Activated CD4-positive, CD25-positive, alpha-beta regulatory T cell treated with anti-CD3 and anti-CD28 coated beads, Interleukin-2, amount 50 U/mL, for 16 hours (primary cell): ENCODE data around the gene ECHS1.

Experiments used
- DNase-seq: peaks from one replicate; pipeline ENCODE4 v3.0.0-alpha.2; 2020; ENCODE audit warnings: low read depth, low spot score

Gene ECHS1

DNA sequence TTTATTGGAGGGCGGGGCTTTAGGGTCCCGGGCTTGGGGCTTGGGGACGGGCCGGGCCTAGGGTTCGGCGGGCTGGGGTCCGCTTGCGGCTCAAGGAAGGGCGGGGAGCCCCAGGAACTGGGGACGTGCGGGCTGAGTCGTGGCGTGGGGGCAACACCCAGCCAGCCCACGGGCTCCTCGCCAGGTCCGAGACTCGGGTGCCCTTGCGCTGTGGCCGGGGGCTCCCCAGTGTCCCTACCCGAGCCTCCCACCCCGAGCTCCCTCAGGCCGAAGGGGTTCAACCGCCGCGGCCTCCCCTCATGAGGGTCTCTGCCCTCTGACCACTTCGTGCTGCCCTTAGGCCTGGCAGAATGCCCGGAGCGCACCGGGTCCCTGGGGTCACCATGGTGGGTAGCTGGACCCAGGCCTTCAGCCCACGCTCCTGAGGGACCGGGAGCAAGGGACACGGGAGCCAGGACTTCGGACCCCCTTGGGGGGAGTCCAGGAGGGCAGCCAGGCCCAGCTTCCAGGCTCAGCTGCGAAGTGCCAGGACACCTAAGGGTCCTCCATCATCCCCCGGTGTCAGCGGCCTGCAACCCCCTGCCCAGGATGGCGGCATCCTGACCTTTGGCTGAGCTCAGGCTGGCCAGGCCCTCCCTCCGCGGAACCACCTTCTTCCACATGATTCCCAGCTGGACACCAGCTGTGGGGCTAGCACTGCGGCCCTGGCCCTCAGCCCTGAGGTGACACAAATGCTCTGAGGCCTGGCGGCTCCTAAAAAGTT, 14.8 kb downstream of the ECHS1 start:
- no peak for DNase-seq

GRCh38 chr10:133357285-133358161, 15.6 kb downstream of the ECHS1 start, which contains the start of gene FUOM:
Gene FUOM, minus strand, starts transcription at chr10:133358019. Its CDS starts 12 bp downstream, at chr10:133358007.
- peak; percentile 49 for DNase-seq

DNA sequence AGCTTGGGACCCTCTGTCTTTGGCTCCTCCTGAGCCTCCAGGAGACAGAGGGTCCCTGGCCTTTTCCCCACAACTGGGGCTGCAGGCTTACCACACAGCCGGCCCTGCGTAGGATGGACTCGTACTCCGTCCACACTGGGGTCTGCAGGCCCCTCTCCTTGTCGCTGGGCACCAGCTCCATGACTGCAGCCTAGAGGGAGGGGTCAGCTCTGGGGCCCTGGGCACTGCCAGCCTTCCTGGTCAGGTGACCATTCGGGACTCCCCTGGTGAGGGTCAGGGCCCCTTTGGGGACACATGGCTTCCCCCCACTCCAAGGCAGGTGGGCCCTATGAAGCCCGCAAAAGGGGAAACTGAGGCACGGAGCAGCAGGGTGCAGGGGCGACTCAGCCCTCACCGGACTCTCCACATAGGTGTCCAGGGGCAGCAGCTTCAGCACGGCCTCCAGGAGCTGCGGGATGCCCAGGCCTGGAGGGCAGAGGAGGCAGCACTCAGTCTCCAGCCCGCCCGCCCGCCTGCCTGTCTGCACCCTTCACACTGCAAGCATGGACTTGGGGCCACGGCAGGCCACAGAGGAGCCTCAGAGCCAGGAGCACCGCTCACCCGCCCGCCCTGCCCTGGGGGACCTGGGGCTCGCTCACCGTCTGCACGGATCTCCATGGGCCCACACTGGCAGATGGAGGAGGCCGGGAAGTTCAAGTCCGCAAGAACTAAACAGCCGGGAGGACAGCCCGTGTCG, 16.4 kb downstream of the ECHS1 start:
- no peak for DNase-seq

DNA sequence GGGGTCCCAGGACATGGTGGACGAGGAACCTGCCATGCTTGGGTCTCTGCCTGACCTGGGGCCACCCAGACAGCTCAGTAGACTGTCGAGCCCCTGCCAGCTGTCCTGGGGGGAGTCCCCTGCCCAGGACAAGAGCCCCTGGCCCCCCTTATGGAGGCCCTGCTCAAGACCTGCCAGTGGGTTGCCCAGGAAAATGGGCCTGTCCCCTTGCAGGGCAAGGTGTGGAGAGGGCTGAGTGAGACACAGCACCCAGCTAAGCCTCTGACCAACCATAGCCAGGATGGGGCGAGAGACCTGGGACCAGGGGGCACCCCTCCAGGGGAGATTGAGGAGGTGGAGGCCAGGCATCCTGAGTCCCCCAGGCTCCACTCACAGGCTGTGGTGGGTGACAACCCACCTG, 17.2 kb downstream of the ECHS1 start:
- DNase-seq: no peak

- DNase-seq: no peak
These were observed 17.9 kb downstream of the ECHS1 start for GRCh38 chr10:133355266-133355665.

DNA sequence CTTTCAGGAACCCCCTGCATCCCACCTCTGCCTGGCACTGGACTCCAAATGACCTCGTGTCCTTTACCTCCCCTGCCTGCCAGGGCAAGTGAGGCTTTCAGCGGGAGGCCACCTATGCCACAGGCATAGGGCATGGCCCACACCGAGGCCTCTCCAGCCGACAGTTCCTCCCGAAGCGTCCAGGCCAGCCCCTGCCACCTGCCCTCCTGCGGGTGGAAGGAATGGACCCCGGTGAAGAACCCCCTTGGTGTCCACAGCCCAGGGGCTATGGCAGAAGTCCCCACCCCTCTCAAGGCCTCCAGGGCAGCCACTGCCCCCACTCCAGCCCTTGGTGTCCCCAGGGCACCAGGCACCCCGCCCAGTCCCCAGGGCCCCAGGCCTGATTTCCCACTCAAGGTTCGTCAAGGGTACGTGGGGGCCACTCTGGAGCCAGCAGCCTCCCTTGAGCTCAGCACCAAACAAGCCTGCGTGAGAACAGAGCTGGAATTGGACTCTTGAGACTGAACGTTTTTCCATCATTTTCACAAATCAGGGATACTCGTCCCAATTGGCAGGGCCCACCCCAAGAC, 18.4 kb downstream of the ECHS1 start:
- DNase-seq: no peak

GRCh38 chr10:133353988-133354605, 19.1 kb downstream of the ECHS1 start:
- no peak for DNase-seq

- no peak for DNase-seq
These were observed 19.8 kb downstream of the ECHS1 start for GRCh38 chr10:133353202-133353959.

GRCh38 chr10:133351408-133352318, 21.5 kb downstream of the ECHS1 start:
- DNase-seq: no peak

DNA sequence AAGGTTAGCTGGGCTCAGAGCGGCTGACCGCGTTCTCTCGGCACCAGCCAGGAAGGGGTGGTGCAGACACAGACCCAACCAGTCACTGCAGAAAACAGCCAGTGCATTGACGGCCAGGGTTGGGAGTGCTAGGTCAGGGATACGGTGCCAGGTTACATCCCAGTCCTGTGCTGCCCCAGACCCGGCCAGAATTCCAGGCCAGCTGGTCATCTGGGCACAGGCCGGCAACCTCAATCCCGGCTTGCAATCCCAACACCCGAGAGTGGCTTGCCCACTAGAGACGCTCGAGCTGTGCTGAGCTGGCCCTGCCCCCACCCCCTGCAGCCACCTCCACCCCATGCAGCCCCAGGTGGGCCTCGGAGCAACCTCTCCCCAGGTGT, 22.2 kb downstream of the ECHS1 start:
- DNase-seq: no peak

- no peak for DNase-seq
These were observed 22.7 kb downstream of the ECHS1 start for GRCh38 chr10:133350283-133350949.

GRCh38 chr10:133349577-133350011, 23.6 kb downstream of the ECHS1 start:
- no peak for DNase-seq

- no peak for DNase-seq
These were observed 24.0 kb downstream of the ECHS1 start for GRCh38 chr10:133349160-133349568.

GRCh38 chr10:133347710-133348517, 25.2 kb downstream of the ECHS1 start:
- DNase-seq: no peak

DNA sequence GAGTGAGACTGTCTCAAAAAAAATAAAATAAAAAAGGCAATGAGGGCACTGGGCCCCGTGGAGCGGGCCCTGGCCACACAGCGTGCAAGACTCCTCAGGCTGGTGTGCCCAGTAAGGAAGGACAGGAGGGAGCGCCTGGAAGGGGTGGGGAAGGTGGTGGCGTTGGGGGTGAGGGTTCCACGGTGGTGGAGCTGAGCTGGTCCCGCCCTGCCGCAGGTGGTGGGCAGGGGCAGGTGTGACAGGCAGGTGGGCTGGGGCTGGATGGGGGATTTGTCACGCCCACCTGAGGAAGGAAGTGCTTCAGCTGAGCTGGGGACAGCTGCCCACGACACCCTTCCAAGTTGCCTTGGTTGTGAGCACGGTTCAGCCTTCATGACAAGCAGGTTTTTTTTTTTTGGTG, 26.7 kb downstream of the ECHS1 start:
- DNase-seq: no peak

GRCh38 chr10:133344236-133344635, 28.9 kb downstream of the ECHS1 start:
- DNase-seq: no peak

GRCh38 chr10:133343558-133343957, 29.6 kb downstream of the ECHS1 start:
- no peak for DNase-seq

GRCh38 chr10:133342942-133343341, 30.2 kb downstream of the ECHS1 start:
- no peak for DNase-seq
